IMR-90 (cell line): ENCODE measurements around the gene ADAMTS17.

Experiments used
- BHLHE40 ChIP-seq: fragments of 150-350 bp; IDR thresholded peaks from 2 replicates; pipeline ENCODE4 v1.6.1; 2016; ENCODE audit warnings: mild to moderate bottlenecking, low read depth, low read length
- CEBPB ChIP-seq: IDR thresholded peaks from 2 replicates; pipeline ENCODE4 v1.6.1; 2012; ENCODE audit warnings: low read depth, low read length, improper control_type of control experiment
- FOS ChIP-seq: fragments of 150-350 bp; IDR thresholded peaks from 2 replicates; pipeline ENCODE4 v1.6.1; 2016; ENCODE audit warnings: low read depth, low read length
- MAFK ChIP-seq: IDR thresholded peaks from 2 replicates; pipeline ENCODE4 v1.6.1; 2012; ENCODE audit warnings: low read depth, low read length, improper control_type of control experiment
- MAZ ChIP-seq: IDR thresholded peaks from 2 replicates; pipeline ENCODE4 v1.6.1; 2012; ENCODE audit warnings: low read depth, mild to moderate bottlenecking, low read length, improper control_type of control experiment, moderate library complexity, borderline replicate concordance
- POLR2A ChIP-seq: IDR thresholded peaks from 2 replicates; pipeline ENCODE4 v1.6.1; 2012; ENCODE audit warnings: mild to moderate bottlenecking, low read depth, low read length
- RAD21 ChIP-seq: IDR thresholded peaks from 2 replicates; pipeline ENCODE4 v1.6.1; 2012; ENCODE audit warnings: low read length, improper control_type of control experiment
- RCOR1 ChIP-seq: IDR thresholded peaks from 2 replicates; pipeline ENCODE4 v1.6.1; 2012; ENCODE audit warnings: mild to moderate bottlenecking, low read length, improper control_type of control experiment; ENCODE audit not compliant: insufficient replicate concordance
- TF ChIP-seq, protein P1 (sequence below): conservative IDR thresholded peaks from 2 replicates; pipeline ENCODE4 v1.5.1; 2012; ENCODE audit warnings: mild to moderate bottlenecking, low read depth, low read length, improper control_type of control experiment
- TF ChIP-seq, protein P2 (sequence below): fragments of 150-350 bp; IDR thresholded peaks from 2 replicates; pipeline ENCODE4 v1.6.1; 2017; ENCODE audit warnings: mild to moderate bottlenecking, antibody characterized with exemption, low read length, low read depth

DNA sequence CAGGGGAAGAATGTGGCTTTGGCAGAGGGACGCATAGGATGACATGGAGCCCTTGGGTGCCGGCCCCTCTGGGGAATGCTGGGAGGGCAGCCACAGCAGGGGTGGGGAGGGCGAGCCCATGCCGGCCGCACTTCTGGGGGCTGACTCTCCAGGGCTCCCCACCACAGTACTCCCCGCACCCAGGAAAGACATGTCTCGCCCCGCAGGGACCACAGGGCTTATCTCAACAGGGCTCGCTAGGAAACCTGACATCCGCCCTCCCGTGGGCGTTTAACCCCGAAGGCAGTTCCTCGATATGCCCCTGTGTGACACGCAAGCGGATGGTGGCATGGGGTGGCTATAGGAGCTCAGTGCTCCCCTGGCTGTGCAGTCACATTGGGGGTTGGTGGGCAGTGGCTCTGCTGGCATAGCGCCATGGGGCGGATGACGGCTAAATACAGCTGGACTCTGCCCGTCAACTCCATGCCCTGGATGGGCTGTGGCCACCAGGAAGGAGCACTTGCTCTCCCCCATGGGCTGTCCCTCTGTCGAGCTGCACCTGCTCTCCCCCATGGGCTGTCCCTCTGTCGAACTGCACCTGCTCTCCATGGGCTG is 141.4 kb downstream of the ADAMTS17 start:
- TF ChIP-seq, protein P1, sequence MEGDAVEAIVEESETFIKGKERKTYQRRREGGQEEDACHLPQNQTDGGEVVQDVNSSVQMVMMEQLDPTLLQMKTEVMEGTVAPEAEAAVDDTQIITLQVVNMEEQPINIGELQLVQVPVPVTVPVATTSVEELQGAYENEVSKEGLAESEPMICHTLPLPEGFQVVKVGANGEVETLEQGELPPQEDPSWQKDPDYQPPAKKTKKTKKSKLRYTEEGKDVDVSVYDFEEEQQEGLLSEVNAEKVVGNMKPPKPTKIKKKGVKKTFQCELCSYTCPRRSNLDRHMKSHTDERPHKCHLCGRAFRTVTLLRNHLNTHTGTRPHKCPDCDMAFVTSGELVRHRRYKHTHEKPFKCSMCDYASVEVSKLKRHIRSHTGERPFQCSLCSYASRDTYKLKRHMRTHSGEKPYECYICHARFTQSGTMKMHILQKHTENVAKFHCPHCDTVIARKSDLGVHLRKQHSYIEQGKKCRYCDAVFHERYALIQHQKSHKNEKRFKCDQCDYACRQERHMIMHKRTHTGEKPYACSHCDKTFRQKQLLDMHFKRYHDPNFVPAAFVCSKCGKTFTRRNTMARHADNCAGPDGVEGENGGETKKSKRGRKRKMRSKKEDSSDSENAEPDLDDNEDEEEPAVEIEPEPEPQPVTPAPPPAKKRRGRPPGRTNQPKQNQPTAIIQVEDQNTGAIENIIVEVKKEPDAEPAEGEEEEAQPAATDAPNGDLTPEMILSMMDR: no peak
- no peak for TF ChIP-seq POLR2A
- TF ChIP-seq FOS: no peak
- TF ChIP-seq RAD21: no peak
- no peak for TF ChIP-seq MAFK
- TF ChIP-seq, protein P2, sequence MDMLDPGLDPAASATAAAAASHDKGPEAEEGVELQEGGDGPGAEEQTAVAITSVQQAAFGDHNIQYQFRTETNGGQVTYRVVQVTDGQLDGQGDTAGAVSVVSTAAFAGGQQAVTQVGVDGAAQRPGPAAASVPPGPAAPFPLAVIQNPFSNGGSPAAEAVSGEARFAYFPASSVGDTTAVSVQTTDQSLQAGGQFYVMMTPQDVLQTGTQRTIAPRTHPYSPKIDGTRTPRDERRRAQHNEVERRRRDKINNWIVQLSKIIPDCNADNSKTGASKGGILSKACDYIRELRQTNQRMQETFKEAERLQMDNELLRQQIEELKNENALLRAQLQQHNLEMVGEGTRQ: no peak
- no peak for TF ChIP-seq RCOR1
- no peak for TF ChIP-seq BHLHE40
- TF ChIP-seq CEBPB: no peak
- no peak for TF ChIP-seq MAZ
